Upper lobe of right lung (tissue), 1 donor: ENCODE data around the gene PRR14L. TPM values are rescaled to one million over a fixed set of nuclear protein-coding genes. Genes with fewer than 3 reads are reported as not detected.
A peak's percentile ranks its signal among the peaks of the same experiment; 100 is the strongest.

Source experiments
- ATAC-seq: fragments of 200-7000 bp; cut with Tn5 transposase; one replicate; pipeline ENCODE4 v1.9.1; 2020; ENCODE audit warnings: mild to moderate bottlenecking, moderate library complexity
- DNase-seq: peaks from one replicate; pipeline ENCODE4 v3.0.0-alpha.2; 2020
- H3K27ac ChIP-seq: fragments of 200-600 bp; one replicate; pipeline ENCODE4 v1.8.0; 2022
- H3K27me3 ChIP-seq: fragments of 200-600 bp; one replicate; pipeline ENCODE4 v1.8.0; 2022; ENCODE audit warnings: mild to moderate bottlenecking
- H3K36me3 ChIP-seq: fragments of 200-600 bp; one replicate; pipeline ENCODE4 v1.8.0; 2022
- H3K4me1 ChIP-seq: fragments of 200-600 bp; one replicate; pipeline ENCODE4 v1.8.0; 2022
- H3K4me3 ChIP-seq: fragments of 200-600 bp; one replicate; pipeline ENCODE4 v1.8.0; 2022; ENCODE audit warnings: mild to moderate bottlenecking
- H3K9me3 ChIP-seq: fragments of 200-600 bp; one replicate; pipeline ENCODE4 v1.8.0; 2022
- intact Hi-C: fragments of 100-400 bp; cut with DNase I; formaldehyde crosslinking; loops from one replicate; pipeline ENCODE4 v1.11.0; 2022
- total RNA-seq: library from RNA; stranded (reverse); fragmentation: NEBNext Ultra II Directional; extraction: Animal tissue kit (Norgen Biotek cat#: 25700); gene quantifications from one replicate; pipeline ENCODE4 v1.2.1, GENCODE V29; 2021
- TF ChIP-seq, protein P1 (sequence below): fragments of 200-600 bp; IDR thresholded peaks from one replicate; pipeline ENCODE4 v1.8.0; 2022; ENCODE audit warnings: antibody characterized with exemption
- donor health status: DM: no; HTN: yes; CAD: no; lungs with severe emphysema.

Gene PRR14L
- total RNA-seq, 1 donor from 2014 or later: 53.3 TPM

DNA sequence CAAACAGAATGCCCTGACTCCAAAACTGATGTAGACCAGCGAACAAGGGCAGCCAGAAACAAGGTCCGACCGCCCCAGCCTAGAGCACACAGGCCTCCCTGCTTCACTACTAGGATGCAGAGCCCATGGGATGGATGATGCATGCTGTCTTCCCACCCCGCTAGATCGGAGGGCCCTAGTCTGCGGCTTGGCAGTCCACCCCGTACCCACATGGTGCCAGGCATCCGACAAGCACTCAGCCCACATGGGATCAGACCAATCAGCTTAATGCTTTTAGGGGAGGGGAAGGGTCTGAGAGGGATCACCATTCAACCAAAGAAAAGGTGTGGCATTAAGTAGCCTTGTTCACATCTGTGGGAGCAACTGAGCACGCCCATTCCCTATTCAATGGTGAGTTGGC is 118.5 kb downstream of the PRR14L start:
- intact Hi-C loops: loop anchor here (10.0 kb wide), 1 partner anchor 77 kb away; no protein-coding TSS in a partner anchor
- peaks cover 44% of the 10 kb centered on the region for H3K4me1 ChIP-seq
- no peaks in the 10 kb centered on the region for H3K36me3 ChIP-seq
- ATAC-seq (no peak), DNase-seq (no peak)
- peak overlapping the region; percentile 98 for H3K27ac ChIP-seq
- TF ChIP-seq, protein P1, sequence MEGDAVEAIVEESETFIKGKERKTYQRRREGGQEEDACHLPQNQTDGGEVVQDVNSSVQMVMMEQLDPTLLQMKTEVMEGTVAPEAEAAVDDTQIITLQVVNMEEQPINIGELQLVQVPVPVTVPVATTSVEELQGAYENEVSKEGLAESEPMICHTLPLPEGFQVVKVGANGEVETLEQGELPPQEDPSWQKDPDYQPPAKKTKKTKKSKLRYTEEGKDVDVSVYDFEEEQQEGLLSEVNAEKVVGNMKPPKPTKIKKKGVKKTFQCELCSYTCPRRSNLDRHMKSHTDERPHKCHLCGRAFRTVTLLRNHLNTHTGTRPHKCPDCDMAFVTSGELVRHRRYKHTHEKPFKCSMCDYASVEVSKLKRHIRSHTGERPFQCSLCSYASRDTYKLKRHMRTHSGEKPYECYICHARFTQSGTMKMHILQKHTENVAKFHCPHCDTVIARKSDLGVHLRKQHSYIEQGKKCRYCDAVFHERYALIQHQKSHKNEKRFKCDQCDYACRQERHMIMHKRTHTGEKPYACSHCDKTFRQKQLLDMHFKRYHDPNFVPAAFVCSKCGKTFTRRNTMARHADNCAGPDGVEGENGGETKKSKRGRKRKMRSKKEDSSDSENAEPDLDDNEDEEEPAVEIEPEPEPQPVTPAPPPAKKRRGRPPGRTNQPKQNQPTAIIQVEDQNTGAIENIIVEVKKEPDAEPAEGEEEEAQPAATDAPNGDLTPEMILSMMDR: no peak
- H3K27me3 ChIP-seq: no peaks in the 10 kb centered on the region
- no peaks in the 10 kb centered on the region for H3K9me3 ChIP-seq
- peak overlapping the region; percentile 95 for H3K4me3 ChIP-seq

Other genes with a start within 250 kb of the PRR14L start
- gene PISD, start 87.9 kb downstream of the PRR14L start, total RNA-seq: 51.2 TPM
- 24.7 TPM for gene DEPDC5, start 3.9 kb upstream of the PRR14L start, total RNA-seq
- gene YWHAH, start 194.4 kb upstream of the PRR14L start, total RNA-seq: 154 TPM